HG03571 (cell line): ENCODE results near the gene EVPL.
"Not testable (repeated sequence)": the region's sequence is repeated elsewhere in the genome, so short reads cannot be mapped to it uniquely, and the experiment has no call there.

Source experiments
- ATAC-seq: cut with Tn5 transposase; IDR thresholded peaks from one replicate; pipeline ENCODE4 v1.9.1; 2021; ENCODE audit not compliant: unreplicated experiment

Gene EVPL

GRCh38 chr17:76000016-76000754, 26.9 kb downstream of the EVPL start:
- no peak for ATAC-seq

GRCh38 chr17:75998327-75998795, 28.7 kb downstream of the EVPL start:
- no peak for ATAC-seq

- no peak for ATAC-seq
Observed at GRCh38 chr17:75996665-75997590, 30.2 kb downstream of the EVPL start.

- no peak for ATAC-seq
Observed at GRCh38 chr17:75995385-75995925, 31.7 kb downstream of the EVPL start.

- ATAC-seq = no peak
Observed at GRCh38 chr17:75994802-75995370, 32.2 kb downstream of the EVPL start.

- ATAC-seq = no peak
Observed at GRCh38 chr17:75991396-75991795, 35.7 kb downstream of the EVPL start.

- no peak for ATAC-seq
Observed at GRCh38 chr17:75987041-75987440, 40.1 kb downstream of the EVPL start.

- ATAC-seq = no peak
Observed at GRCh38 chr17:75985986-75986385, 41.1 kb downstream of the EVPL start.

GRCh38 chr17:75983501-75984181, 43.5 kb downstream of the EVPL start:
- ATAC-seq = no peak

- no peak for ATAC-seq
Observed at GRCh38 chr17:75981019-75981615, 46.0 kb downstream of the EVPL start.

DNA sequence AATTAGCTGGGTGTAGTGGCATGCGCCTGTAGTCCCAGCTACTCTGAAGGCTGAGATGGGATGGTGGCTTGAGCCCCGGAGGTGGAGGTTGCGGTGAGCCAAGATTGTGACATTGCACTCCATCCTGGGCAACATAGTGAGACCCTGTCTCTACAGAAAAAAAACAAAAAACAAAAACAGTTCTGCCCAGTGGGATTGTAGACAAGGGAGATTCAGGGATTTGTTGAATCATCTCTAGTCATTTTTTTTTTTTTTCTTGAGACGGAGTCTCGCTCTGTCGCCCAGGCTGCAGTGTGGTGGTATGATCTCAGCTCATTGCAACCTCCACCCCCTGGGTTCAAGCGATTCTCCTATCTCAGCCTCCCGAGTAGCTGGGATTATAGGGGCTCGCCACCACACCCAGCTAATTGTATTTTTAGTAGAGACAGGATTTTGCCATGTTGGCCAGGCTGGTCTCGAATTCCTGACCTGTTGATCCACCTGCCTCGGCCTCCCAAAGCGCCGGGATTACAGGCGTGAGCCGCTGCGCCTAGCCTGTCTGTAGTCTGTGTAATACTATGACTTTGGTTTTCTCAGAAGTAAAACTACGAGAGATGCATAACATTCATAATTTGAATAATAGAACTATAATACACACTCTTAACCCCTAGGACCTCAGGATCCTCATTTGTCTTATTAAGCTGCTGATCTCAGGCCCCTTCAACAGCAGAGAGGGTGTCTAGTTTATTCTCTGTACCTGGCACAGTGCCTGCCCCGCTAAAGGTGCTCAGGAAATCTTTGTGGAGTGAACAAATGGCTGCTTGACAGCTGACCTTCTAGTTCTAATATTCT, 46.7 kb downstream of the EVPL start:
- ATAC-seq = no peak

DNA sequence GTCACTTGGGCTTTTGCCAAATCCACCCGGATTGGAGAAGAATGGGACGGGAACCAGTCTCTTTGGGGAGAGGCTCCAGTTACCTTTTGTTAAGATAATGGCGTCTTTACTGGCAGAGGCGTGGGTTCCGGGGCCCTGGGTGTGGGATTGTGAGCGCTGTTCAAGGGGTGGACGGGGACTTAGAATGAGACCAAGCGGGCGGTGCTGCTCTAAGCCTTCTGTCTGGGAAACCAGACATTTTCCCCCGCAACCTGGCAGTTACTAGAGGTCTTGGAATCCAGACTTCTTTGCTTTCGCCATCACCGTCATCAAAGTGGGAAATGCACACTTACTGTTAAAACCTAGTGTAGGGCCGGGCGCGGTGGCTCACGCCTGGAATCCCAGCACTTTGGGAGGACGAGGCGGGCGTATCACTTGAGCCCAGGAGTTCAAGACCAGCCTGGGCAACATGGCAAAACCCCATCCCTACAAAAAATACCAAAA, 47.4 kb downstream of the EVPL start:
- peak; percentile 15 for ATAC-seq

DNA sequence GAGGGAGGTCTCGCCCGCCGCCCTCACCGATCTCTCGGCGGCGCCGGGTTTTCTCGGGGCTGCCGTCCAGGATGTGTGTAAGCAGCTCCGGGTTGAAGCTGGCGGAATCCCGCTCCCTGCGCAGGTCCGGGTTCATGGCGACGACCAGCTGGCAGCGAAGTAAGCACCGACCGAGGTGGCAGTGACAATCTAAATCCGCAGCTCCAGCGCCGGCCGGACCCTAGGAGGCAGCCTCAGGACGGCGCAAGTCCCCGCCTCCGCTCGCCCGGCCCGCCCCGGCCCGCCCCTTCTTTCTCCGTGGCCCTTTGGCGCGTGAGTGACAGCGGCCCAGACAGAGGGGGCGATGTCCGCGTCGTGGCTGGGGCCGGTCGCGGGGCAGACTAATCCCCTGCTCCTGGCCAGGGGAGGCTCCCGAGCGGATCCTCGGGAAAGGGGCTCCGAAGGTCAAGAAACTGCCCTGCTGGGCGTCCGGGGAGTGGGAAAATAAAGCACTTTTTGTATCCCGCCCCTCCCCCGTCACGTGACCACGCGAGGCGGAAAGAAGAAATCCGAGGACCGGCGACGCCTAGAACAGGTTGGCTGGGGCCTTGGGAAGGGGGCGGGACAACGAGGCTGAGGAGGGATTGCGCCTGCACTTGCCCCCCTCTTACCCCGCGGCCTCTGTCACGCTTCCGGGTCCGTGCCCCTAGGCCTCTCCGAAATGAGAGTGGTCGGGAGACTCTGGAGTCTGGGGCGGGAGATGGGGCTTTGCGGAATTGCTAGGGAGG, 48.0 kb downstream of the EVPL start, which contains the start of the genes ACOX1 and TEN1:
Gene ACOX1, minus strand, starts transcription at position 229 of the 767 bp plus-strand sequence. Its CDS starts 93 bp downstream, at position 136.
Gene TEN1, plus strand, starts transcription at position 303 of the 767 bp plus-strand sequence. CDS start 6,953 bp downstream, outside the sequence.
- peak; percentile 83 for ATAC-seq

DNA sequence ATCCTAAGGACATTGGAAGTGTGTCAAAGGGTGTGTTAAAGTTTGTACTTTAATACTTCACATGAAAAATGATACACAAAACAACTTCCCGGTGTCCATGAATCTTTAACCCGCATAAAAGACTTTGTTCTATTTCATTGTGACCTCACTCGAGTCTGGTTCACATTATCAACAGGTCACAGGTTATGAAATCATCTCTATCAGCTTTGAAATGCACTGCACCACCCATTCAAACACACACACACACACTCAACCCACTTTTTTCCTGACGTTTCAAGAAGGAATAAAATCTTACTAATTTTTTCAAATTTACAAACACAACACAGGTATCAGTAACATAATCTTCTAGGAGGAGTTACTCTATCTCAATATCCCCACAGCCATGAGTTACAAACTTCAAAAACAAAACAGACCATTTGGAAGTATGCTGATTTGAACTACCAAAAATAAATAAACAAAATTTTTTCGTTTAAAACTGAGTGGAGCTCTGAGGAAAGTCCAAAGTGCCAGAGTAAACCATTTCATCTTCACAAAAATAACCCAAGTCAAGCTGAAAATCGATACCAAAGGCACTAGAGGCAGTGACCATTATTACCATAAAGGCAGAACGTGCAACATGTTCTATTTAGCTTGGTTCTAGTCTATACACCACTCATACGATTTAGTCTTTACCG, 50.8 kb downstream of the EVPL start:
- no peak for ATAC-seq

GRCh38 chr17:75975757-75976174, 51.3 kb downstream of the EVPL start:
- ATAC-seq = no peak

DNA sequence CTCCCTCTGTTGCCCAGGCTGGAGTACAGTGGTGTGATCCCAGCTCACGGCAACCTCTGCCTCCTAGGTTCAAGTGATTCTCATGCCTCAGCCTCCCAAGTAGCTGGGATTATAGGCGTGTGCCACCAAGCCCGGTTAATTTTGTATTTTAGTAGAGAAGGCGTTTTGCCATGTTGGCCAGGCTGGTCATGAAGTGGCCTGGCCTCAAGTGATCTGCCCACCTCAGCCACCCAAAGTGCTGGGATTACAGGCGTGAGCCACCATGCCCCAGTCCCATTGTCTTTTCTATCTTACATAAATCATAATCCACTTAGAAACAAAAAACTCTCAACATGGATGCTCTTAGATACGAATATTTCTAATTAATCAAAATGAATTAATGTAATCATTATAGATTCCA, 51.9 kb downstream of the EVPL start:
- not testable (repeated sequence) for ATAC-seq

DNA sequence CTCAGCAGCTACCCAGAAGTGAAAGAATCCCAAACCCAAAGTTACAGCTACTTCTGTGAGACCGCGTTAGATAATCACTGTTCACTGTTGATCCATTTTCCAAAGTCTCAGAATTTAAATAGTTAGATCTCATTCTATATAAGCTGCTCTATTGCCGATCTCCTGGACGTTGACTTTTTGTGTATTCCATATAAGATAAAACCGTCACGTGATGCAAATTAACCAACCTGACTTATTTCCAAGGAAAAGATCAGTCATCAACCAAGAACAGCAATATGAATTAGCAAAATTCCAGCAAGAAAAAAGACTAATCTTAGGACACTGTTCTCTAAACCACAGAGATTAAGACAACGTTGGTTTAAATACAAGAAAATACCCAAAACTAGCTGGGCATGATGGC, 56.5 kb downstream of the EVPL start:
- ATAC-seq = no peak
